IMR-90 (cell line): ENCODE measurements around the gene LMTK2. TPM values are rescaled to one million over a fixed set of nuclear protein-coding genes. Genes with fewer than 3 reads are reported as not detected.

Experiments
- ATAC-seq: fragments of 200-7000 bp; cut with Tn5 transposase; 2 replicates; pipeline ENCODE4 v1.9.1; 2020; ENCODE audit warnings: low read depth, mild to moderate bottlenecking, moderate library complexity
- BruUV-seq: library from RNA; stranded (reverse); fragments of 400-500 nt; replicated peaks from 2 replicates; lab custom pipeline; 2021; lab: Mats Ljungman, UMichigan
- CTCF ChIA-PET: fragments of 300-600 bp; formaldehyde crosslinking; extraction: SDS; loops from one replicate; lab custom pipeline; 2021; ENCODE audit warnings: antibody characterized with exemption; lab: Yijun Ruan, JAX
- POLR2A ChIA-PET: fragments of 300-600 bp; sonication (Branson Sonifier 250); formaldehyde crosslinking; loops from one replicate; lab custom pipeline; 2022; ENCODE audit warnings: antibody characterized with exemption; ENCODE audit not compliant: unreplicated experiment; lab: Charles Lee
- DNase-seq: peaks from one replicate; pipeline ENCODE4 v3.0.0; 2013
- H2AFZ ChIP-seq: replicated peaks from 2 replicates; pipeline ENCODE3; 2013; ENCODE audit warnings: low read length, mild to moderate bottlenecking; ENCODE audit not compliant: poor library complexity
- H2AK5ac ChIP-seq: 2 replicates; pipeline ENCODE4 v1.6.1; 2013; ENCODE audit warnings: low read depth, low read length, inconsistent platforms
- H2AK9ac ChIP-seq: replicated peaks from 2 replicates; pipeline ENCODE3; 2013; ENCODE audit warnings: mild to moderate bottlenecking, low read depth, low read length, moderate library complexity; ENCODE audit not compliant: poor library complexity
- H2BK120ac ChIP-seq: 2 replicates; pipeline ENCODE4 v1.6.1; 2013; ENCODE audit warnings: low read depth, low read length, inconsistent platforms
- H2BK15ac ChIP-seq: 3 replicates; pipeline ENCODE4 v1.6.1; 2013; ENCODE audit warnings: low read depth, low read length, inconsistent platforms
- H2BK20ac ChIP-seq: 2 replicates; pipeline ENCODE4 v1.6.1; 2013; ENCODE audit warnings: low read depth, mild to moderate bottlenecking, inconsistent platforms, low read length, moderate library complexity
- H2BK5ac ChIP-seq: 2 replicates; pipeline ENCODE4 v1.6.1; 2013; ENCODE audit warnings: mild to moderate bottlenecking, low read depth, low read length, inconsistent platforms; ENCODE audit not compliant: poor library complexity, severe bottlenecking
- H3K14ac ChIP-seq: replicated peaks from 2 replicates; pipeline ENCODE4 v1.6.1; 2013; ENCODE audit warnings: low read depth, low read length, inconsistent platforms
- H3K18ac ChIP-seq: 2 replicates; pipeline ENCODE4 v1.6.1; 2013; ENCODE audit warnings: low read depth, low read length, control low read depth
- H3K23ac ChIP-seq: 2 replicates; pipeline ENCODE4 v1.6.1; 2013; ENCODE audit warnings: low read depth, low read length, inconsistent platforms
- H3K27ac ChIP-seq: 2 replicates; pipeline ENCODE4 v1.5.1; 2013; ENCODE audit warnings: mild to moderate bottlenecking, control low read depth, low read length; ENCODE audit not compliant: insufficient read depth
- H3K27me3 ChIP-seq: 2 replicates; pipeline ENCODE4 v1.6.1; 2013; ENCODE audit warnings: low read length; ENCODE audit not compliant: control insufficient read depth, insufficient read depth
- H3K36me3 ChIP-seq: 2 replicates; pipeline ENCODE4 v1.6.1; 2013; ENCODE audit warnings: low read length, mixed read lengths; ENCODE audit not compliant: control insufficient read depth, insufficient read depth
- H3K4ac ChIP-seq: 2 replicates; pipeline ENCODE4 v1.6.1; 2013; ENCODE audit warnings: low read depth, low read length, inconsistent platforms
- H3K4me1 ChIP-seq: 2 replicates; pipeline ENCODE4 v1.6.1; 2013; ENCODE audit warnings: low read length, mixed read lengths; ENCODE audit not compliant: control insufficient read depth, insufficient read depth
- H3K4me2 ChIP-seq: 2 replicates; pipeline ENCODE4 v1.6.1; 2013; ENCODE audit warnings: low read depth, mild to moderate bottlenecking, control low read depth, low read length, moderate library complexity
- H3K4me3 ChIP-seq: 2 replicates; pipeline ENCODE4 v1.5.1; 2013; ENCODE audit warnings: low read depth, mild to moderate bottlenecking, control low read depth, low read length, moderate library complexity; ENCODE audit not compliant: insufficient read depth
- H3K56ac ChIP-seq: 2 replicates; pipeline ENCODE4 v1.6.1; 2013; ENCODE audit warnings: low read length, inconsistent platforms; ENCODE audit not compliant: insufficient read depth; ENCODE audit errors: extremely low read depth
- H3K79me1 ChIP-seq, 2 experiments: 2 replicates each; pipeline ENCODE4 v1.6.1; 2013; ENCODE audit warnings: low read length in 2 of 2, inconsistent platforms in 1 of 2, low read depth in 1 of 2
- H3K9ac ChIP-seq: 2 replicates; pipeline ENCODE4 v1.6.1; 2013; ENCODE audit warnings: low read depth, low read length, control low read depth
- H3K9me1 ChIP-seq: 2 replicates; pipeline ENCODE4 v1.6.1; 2013; ENCODE audit warnings: low read length, inconsistent platforms; ENCODE audit not compliant: insufficient read depth
- H3K9me3 ChIP-seq: 2 replicates; pipeline ENCODE4 v1.6.1; 2013; ENCODE audit warnings: low read length; ENCODE audit not compliant: control insufficient read depth, insufficient read depth
- H4K20me1 ChIP-seq: 2 replicates; pipeline ENCODE4 v1.6.1; 2013; ENCODE audit warnings: low read length, inconsistent platforms; ENCODE audit not compliant: insufficient read depth
- H4K5ac ChIP-seq: 2 replicates; pipeline ENCODE4 v1.6.1; 2013; ENCODE audit warnings: mild to moderate bottlenecking, low read depth, low read length, control low read depth
- H4K8ac ChIP-seq, 2 experiments: 2 replicates each; pipeline ENCODE4 v1.6.1; 2013; ENCODE audit warnings: low read depth in 2 of 2, low read length in 2 of 2, control low read depth in 1 of 2, inconsistent platforms in 1 of 2
- H4K91ac ChIP-seq: 2 replicates; pipeline ENCODE4 v1.6.1; 2013; ENCODE audit warnings: low read depth, low read length, inconsistent platforms; ENCODE audit not compliant: insufficient read depth
- BHLHE40 ChIP-seq: fragments of 150-350 bp; IDR thresholded peaks from 2 replicates; pipeline ENCODE4 v1.6.1; 2016; ENCODE audit warnings: mild to moderate bottlenecking, low read depth, low read length
- CEBPB ChIP-seq: IDR thresholded peaks from 2 replicates; pipeline ENCODE4 v1.6.1; 2012; ENCODE audit warnings: low read depth, low read length, improper control_type of control experiment
- CHD1 ChIP-seq: IDR thresholded peaks from 2 replicates; pipeline ENCODE4 v1.6.1; 2012; ENCODE audit warnings: low read depth, low read length, improper control_type of control experiment
- FOS ChIP-seq: fragments of 150-350 bp; IDR thresholded peaks from 2 replicates; pipeline ENCODE4 v1.6.1; 2016; ENCODE audit warnings: low read depth, low read length
- MAFK ChIP-seq: IDR thresholded peaks from 2 replicates; pipeline ENCODE4 v1.6.1; 2012; ENCODE audit warnings: low read depth, low read length, improper control_type of control experiment
- MAZ ChIP-seq: IDR thresholded peaks from 2 replicates; pipeline ENCODE4 v1.6.1; 2012; ENCODE audit warnings: low read depth, mild to moderate bottlenecking, low read length, improper control_type of control experiment, moderate library complexity, borderline replicate concordance
- MXI1 ChIP-seq: IDR thresholded peaks from 2 replicates; pipeline ENCODE4 v1.6.1; 2012; ENCODE audit warnings: low read depth, mild to moderate bottlenecking, low read length, moderate library complexity, borderline replicate concordance
- NFE2L2 ChIP-seq: fragments of 150-350 bp; IDR thresholded peaks from 2 replicates; pipeline ENCODE4 v1.6.1; 2016; ENCODE audit warnings: low read depth, mild to moderate bottlenecking, low read length
- RAD21 ChIP-seq: IDR thresholded peaks from 2 replicates; pipeline ENCODE4 v1.6.1; 2012; ENCODE audit warnings: low read length, improper control_type of control experiment
- RCOR1 ChIP-seq: IDR thresholded peaks from 2 replicates; pipeline ENCODE4 v1.6.1; 2012; ENCODE audit warnings: mild to moderate bottlenecking, low read length, improper control_type of control experiment; ENCODE audit not compliant: insufficient replicate concordance
- RFX5 ChIP-seq: IDR thresholded peaks from 2 replicates; pipeline ENCODE4 v1.8.0; 2012; ENCODE audit warnings: low read depth, mild to moderate bottlenecking, low read length, moderate library complexity
- SMC3 ChIP-seq: fragments of 150-350 bp; IDR thresholded peaks from 2 replicates; pipeline ENCODE4 v1.6.1; 2016; ENCODE audit warnings: low read depth, mild to moderate bottlenecking, antibody characterized with exemption, low read length, moderate library complexity
- USF2 ChIP-seq: fragments of 150-350 bp; IDR thresholded peaks from 2 replicates; pipeline ENCODE4 v1.6.1; 2017; ENCODE audit warnings: mild to moderate bottlenecking, antibody characterized with exemption, low read length, low read depth
- WGBS, 2 experiments: methylation state at CpG; one replicate each; pipeline versions ENCODE4 v1.1.5 to v1.1.7; 2013; ENCODE audit warnings: missing lambda C conversion rate in 2 of 2; ENCODE audit not compliant: insufficient read length in 1 of 2; ENCODE audit errors: extremely low coverage in 2 of 2; 5-methylcytosine and 5-hydroxymethylcytosine counted together
- dilution Hi-C: fragments of 300-500 bp; cut with HindIII; formaldehyde crosslinking; loops from one replicate; pipeline ENCODE4 v1.14.3; 2018; ENCODE audit warnings: low sequenced_read_pairs; ENCODE audit not compliant: unreplicated experiment
- in situ Hi-C: fragments of 300-500 bp; cut with MboI; formaldehyde crosslinking; loops from 3 replicates; pipeline ENCODE4 v1.14.3; 2019; ENCODE audit warnings: low sequenced_read_pairs, inconsistent platforms, mixed read lengths
- intact Hi-C: fragments of 100-400 bp; cut with micrococcal nuclease; formaldehyde crosslinking; loops from 2 replicates; pipeline ENCODE4 v1.10.0; 2022
- polyA plus RNA-seq, 3 experiments: library from polyadenylated mRNA; depleted of rRNA; stranded (reverse); fragments of >200 nt; gene quantifications; 2 replicates each; pipeline ENCODE4 v1.2.3, GENCODE V29; 2012; ENCODE audit warnings: low replicate concordance in 1 of 3
- total RNA-seq: library from RNA; depleted of rRNA; stranded (reverse); fragments of >200 nt; gene quantifications from 2 replicates; pipeline ENCODE4 v1.2.3, GENCODE V29; 2012
- TF ChIP-seq, protein P1 (sequence below): conservative IDR thresholded peaks from 2 replicates; pipeline ENCODE4 v1.5.1; 2012; ENCODE audit warnings: mild to moderate bottlenecking, low read depth, low read length, improper control_type of control experiment

Gene LMTK2
- total and polyA plus RNA-seq, 2 of the 4 experiments (the other 2 are of a cell fraction): 4.4 to 5.0 TPM

- Histone ChIP-seq H4K20me1 (0 out of 2 replicates have a peak, but pooled peaks cover 2% of the 10 kb centered on the region), H3K79me1 (no peaks in the 10 kb centered on the region), H2BK5ac (no peak overlapping the region), H3K36me3 (peaks cover 4% of the 10 kb centered on the region; the same call in 1 of the 2 replicates), H2AK9ac (no peak overlapping the region), H2BK120ac (no peak overlapping the region), H3K14ac (no peak overlapping the region), H3K9me1 (no peaks in the 10 kb centered on the region), H2BK20ac (no peak overlapping the region), H4K8ac (no peak overlapping the region), H3K23ac (no peak overlapping the region), H3K4ac (no peak overlapping the region), H3K9ac (no peak overlapping the region), H3K4me1 (no peaks in the 10 kb centered on the region), H3K4me2 (no peak overlapping the region), H4K91ac (no peak overlapping the region), H2AFZ (no peak overlapping the region), H3K27ac (no peak overlapping the region), H3K4me3 (no peak overlapping the region), H3K56ac (no peak overlapping the region), H3K9me3 (no peaks in the 10 kb centered on the region), H2AK5ac (no peak overlapping the region), H2BK15ac (no peak overlapping the region), H4K5ac (no peak overlapping the region), H3K18ac (no peak overlapping the region), H3K27me3 (no peaks in the 10 kb centered on the region)
- POLR2A ChIA-PET: interaction anchor here (0.5 kb wide), 1 partner anchor 148 kb away, joined by 4 read pairs; no protein-coding TSS in a partner anchor
- dilution Hi-C loops (no loop called here), in situ Hi-C loops (loop anchor here (25.0 kb wide), 1 partner anchor 307 kb away; the partner anchor contains the start of gene ASNS), intact Hi-C loops (loop anchor here (1.0 kb wide), 3 partner anchors 63 to 297 kb away; partner anchors contain the start of genes ASNS and LMTK2)
- WGBS, 2 experiments: no CpG with 5 or more reads among the region's 5 CpGs
- CTCF ChIA-PET: interaction anchor here (0.6 to 2.9 kb wide), 18 partner anchors 9 to 155 kb away, joined by 3 to 81 read pairs (median 4); no protein-coding TSS in a partner anchor
- BruUV-seq: no TSS peak
- no peak for ATAC-seq
- no peak for DNase-seq
- TF ChIP-seq USF2: no peak
- no peak for TF ChIP-seq MAZ
- TF ChIP-seq RAD21: no peak
- no peak for TF ChIP-seq RCOR1
- TF ChIP-seq BHLHE40: no peak
- no peak for TF ChIP-seq CEBPB
- TF ChIP-seq MXI1: no peak
- no peak for TF ChIP-seq NFE2L2
- no peak for TF ChIP-seq RFX5
- TF ChIP-seq CHD1: no peak
- TF ChIP-seq, protein P1, sequence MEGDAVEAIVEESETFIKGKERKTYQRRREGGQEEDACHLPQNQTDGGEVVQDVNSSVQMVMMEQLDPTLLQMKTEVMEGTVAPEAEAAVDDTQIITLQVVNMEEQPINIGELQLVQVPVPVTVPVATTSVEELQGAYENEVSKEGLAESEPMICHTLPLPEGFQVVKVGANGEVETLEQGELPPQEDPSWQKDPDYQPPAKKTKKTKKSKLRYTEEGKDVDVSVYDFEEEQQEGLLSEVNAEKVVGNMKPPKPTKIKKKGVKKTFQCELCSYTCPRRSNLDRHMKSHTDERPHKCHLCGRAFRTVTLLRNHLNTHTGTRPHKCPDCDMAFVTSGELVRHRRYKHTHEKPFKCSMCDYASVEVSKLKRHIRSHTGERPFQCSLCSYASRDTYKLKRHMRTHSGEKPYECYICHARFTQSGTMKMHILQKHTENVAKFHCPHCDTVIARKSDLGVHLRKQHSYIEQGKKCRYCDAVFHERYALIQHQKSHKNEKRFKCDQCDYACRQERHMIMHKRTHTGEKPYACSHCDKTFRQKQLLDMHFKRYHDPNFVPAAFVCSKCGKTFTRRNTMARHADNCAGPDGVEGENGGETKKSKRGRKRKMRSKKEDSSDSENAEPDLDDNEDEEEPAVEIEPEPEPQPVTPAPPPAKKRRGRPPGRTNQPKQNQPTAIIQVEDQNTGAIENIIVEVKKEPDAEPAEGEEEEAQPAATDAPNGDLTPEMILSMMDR: no peak
- TF ChIP-seq FOS: no peak
- no peak for TF ChIP-seq SMC3
- no peak for TF ChIP-seq MAFK
These were observed 62.4 kb downstream of the LMTK2 start for GRCh38 chr7:98168904-98169621.
